ENCODE measurements around the gene IMPG1.

DNA sequence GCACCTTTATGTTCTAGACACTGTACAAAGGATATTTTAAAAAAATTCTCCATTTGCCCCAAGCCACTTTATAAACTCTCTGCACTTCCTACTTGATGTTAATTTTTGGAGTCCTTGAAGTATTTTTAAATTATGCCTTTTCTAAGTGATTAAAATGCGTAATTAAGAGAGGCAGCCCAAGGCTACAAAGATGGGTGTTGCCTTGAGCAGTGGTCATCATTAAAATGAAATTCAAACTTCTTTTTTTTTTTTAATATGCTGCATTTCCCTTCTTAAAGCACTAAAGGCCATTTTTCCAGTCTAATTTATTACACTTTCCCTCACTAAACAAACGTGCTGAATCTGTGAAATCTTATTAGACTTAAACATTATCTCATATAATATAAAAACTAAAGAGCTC lies 102.4 kb downstream of the IMPG1 start:
- TF ChIP-seq, protein P1, sequence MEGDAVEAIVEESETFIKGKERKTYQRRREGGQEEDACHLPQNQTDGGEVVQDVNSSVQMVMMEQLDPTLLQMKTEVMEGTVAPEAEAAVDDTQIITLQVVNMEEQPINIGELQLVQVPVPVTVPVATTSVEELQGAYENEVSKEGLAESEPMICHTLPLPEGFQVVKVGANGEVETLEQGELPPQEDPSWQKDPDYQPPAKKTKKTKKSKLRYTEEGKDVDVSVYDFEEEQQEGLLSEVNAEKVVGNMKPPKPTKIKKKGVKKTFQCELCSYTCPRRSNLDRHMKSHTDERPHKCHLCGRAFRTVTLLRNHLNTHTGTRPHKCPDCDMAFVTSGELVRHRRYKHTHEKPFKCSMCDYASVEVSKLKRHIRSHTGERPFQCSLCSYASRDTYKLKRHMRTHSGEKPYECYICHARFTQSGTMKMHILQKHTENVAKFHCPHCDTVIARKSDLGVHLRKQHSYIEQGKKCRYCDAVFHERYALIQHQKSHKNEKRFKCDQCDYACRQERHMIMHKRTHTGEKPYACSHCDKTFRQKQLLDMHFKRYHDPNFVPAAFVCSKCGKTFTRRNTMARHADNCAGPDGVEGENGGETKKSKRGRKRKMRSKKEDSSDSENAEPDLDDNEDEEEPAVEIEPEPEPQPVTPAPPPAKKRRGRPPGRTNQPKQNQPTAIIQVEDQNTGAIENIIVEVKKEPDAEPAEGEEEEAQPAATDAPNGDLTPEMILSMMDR (optimal IDR thresholded peaks at IDR 0.05 in 1 of 3, IDR thresholded peaks at IDR 0.05 in 1 of 3, conservative IDR thresholded peaks at IDR 0.05 in 1 of 3; ENCODE audit: extremely low read depth in 1 of 3, insufficient read depth in 2 of 3, low read length in 3 of 3), result no peak
- no peak for TF ChIP-seq EZH2 (IDR thresholded peaks at IDR 0.05; ENCODE audit: low read length)
